Stimulated activated CD4-positive, alpha-beta T cell treated with anti-CD3 and anti-CD28 coated beads, Interleukin-1b, Interleukin-23, amount 100 ng/mL, for 48 hours (primary cell): Measurements from ENCODE around the gene DAB2IP.

ENCODE experiments used
- DNase-seq: peaks from one replicate; pipeline ENCODE4 v3.0.0-alpha.2; 2020

Gene DAB2IP

GRCh38 chr9:121667214-121667613 is 15.8 kb downstream of the DAB2IP start:
- no peak for DNase-seq

- no peak for DNase-seq
Measured at GRCh38 chr9:121667890-121668289, 16.5 kb downstream of the DAB2IP start.

GRCh38 chr9:121670431-121670830 is 19.0 kb downstream of the DAB2IP start:
- no peak for DNase-seq

GRCh38 chr9:121671612-121672155 is 20.2 kb downstream of the DAB2IP start:
- DNase-seq = no peak

- DNase-seq = no peak
Measured at GRCh38 chr9:121672213-121672612, 20.8 kb downstream of the DAB2IP start.

GRCh38 chr9:121672986-121673385 is 21.6 kb downstream of the DAB2IP start:
- no peak for DNase-seq

GRCh38 chr9:121673576-121673975 is 22.1 kb downstream of the DAB2IP start:
- no peak for DNase-seq

- no peak for DNase-seq
Measured at GRCh38 chr9:121674017-121674416, 22.6 kb downstream of the DAB2IP start.

GRCh38 chr9:121674952-121675351 is 23.5 kb downstream of the DAB2IP start:
- no peak for DNase-seq

- DNase-seq = no peak
Measured at GRCh38 chr9:121675381-121675780, 23.9 kb downstream of the DAB2IP start.

GRCh38 chr9:121675969-121676822 is 24.8 kb downstream of the DAB2IP start:
- DNase-seq = no peak

- DNase-seq = no peak
Measured at GRCh38 chr9:121676926-121677325, 25.5 kb downstream of the DAB2IP start.

GRCh38 chr9:121678501-121679022 is 27.1 kb downstream of the DAB2IP start:
- DNase-seq = no peak

- DNase-seq = no peak
Measured at GRCh38 chr9:121679901-121680635, 28.6 kb downstream of the DAB2IP start.

- DNase-seq = no peak
Measured at GRCh38 chr9:121681404-121681803, 30.0 kb downstream of the DAB2IP start.

GRCh38 chr9:121682201-121682600 is 30.8 kb downstream of the DAB2IP start:
- no peak for DNase-seq

GRCh38 chr9:121682926-121683515 is 31.6 kb downstream of the DAB2IP start:
- DNase-seq = no peak

- DNase-seq = no peak
Measured at GRCh38 chr9:121683652-121684051, 32.2 kb downstream of the DAB2IP start.

GRCh38 chr9:121684381-121685145 is 33.1 kb downstream of the DAB2IP start:
- no peak for DNase-seq

- DNase-seq = no peak
Measured at GRCh38 chr9:121685146-121685794, 33.8 kb downstream of the DAB2IP start.

GRCh38 chr9:121685795-121686377 is 34.5 kb downstream of the DAB2IP start:
- DNase-seq = no peak
